Psoas muscle (tissue), 8 donors: ENCODE data around the gene ZNF460. TPM values are rescaled to one million over a fixed set of nuclear protein-coding genes. Genes with fewer than 3 reads are reported as not detected.
"Not testable (repeated sequence)": the region's sequence is repeated elsewhere in the genome, so short reads cannot be mapped to it uniquely, and the experiment has no call there.

ENCODE experiments used
- ATAC-seq, 4 donors: fragments of 200-7000 bp; cut with Tn5 transposase; one replicate each; pipeline ENCODE4 v1.9.1; 2020; ENCODE audit warnings: moderate library complexity in 3 of 4, mild to moderate bottlenecking in 2 of 4
- DNase-seq, 2 donors: peaks; one replicate each; pipeline ENCODE4 v3.0.0-alpha.2; 2020
- H3K27ac ChIP-seq: fragments of 200-600 bp; one replicate; pipeline ENCODE4 v1.8.0; 2022
- H3K27me3 ChIP-seq, 3 donors: fragments of 200-600 bp in 1 of 3; one replicate each; pipeline versions ENCODE4 v1.6.1 to v1.8.0; 2013 to 2022; ENCODE audit warnings: low read length in 2 of 3, mild to moderate bottlenecking in 2 of 3, moderate library complexity in 1 of 3; ENCODE audit not compliant: insufficient read depth in 3 of 3
- H3K36me3 ChIP-seq, 2 donors: fragments of 200-600 bp in 1 of 2; one replicate each; pipeline versions ENCODE4 v1.6.1 to v1.8.0; 2013 to 2022; ENCODE audit warnings: low read depth in 1 of 2, mild to moderate bottlenecking in 1 of 2, moderate library complexity in 1 of 2; ENCODE audit not compliant: insufficient read depth in 1 of 2
- H3K4me1 ChIP-seq: fragments of 200-600 bp; one replicate; pipeline ENCODE4 v1.8.0; 2022
- H3K4me3 ChIP-seq: fragments of 200-600 bp; one replicate; pipeline ENCODE4 v1.8.0; 2022; ENCODE audit warnings: mild to moderate bottlenecking
- H3K9me3 ChIP-seq: fragments of 200-600 bp; one replicate; pipeline ENCODE4 v1.8.0; 2022
- CTCF ChIP-seq: fragments of 200-600 bp; IDR thresholded peaks from one replicate; pipeline ENCODE4 v1.8.0; 2022; ENCODE audit warnings: antibody characterized with exemption
- WGBS, 3 donors: extraction: QIAGEN DNeasy Blood & Tissue Kit; methylation state at CpG; one replicate each; pipeline versions ENCODE4 v1.1.6 to v1.1.7; 2013; 5-methylcytosine and 5-hydroxymethylcytosine counted together
- intact Hi-C, 2 donors: fragments of 100-400 bp; cut with DNase I; formaldehyde crosslinking; loops; one replicate each; pipeline versions ENCODE4 v1.11.0 to v1.14.2; 2022
- polyA plus RNA-seq, 3 donors: library from polyadenylated mRNA; stranded (reverse); fragments of 200-250 nt; gene quantifications; one replicate each; pipeline ENCODE4 v1.2.3, GENCODE V29; 2013
- total RNA-seq, 4 donors: library from RNA; stranded (reverse); fragmentation: NEBNext Ultra II Directional in 2 of 4; extraction: Animal tissue kit (Norgen Biotek cat#: 25700) in 2 of 4; gene quantifications; one replicate each; pipeline versions ENCODE4 v1.2.1 to v1.2.4, GENCODE V29; 2021 to 2023
- donor health status: healthy with polysubstance abuse.
- donor health status: DM: no; HTN: no; CAD: no; lungs with moderate emphysema.
- donor health status: Bipolar disorder and iron deficiency.
- donor health status: healthy.
- donor health status: DM: yes; HTN: yes; CAD: no.
- donor health status: DM: no; HTN: no; CAD: no.
- donor health status: DM: no; HTN: no; CAD: no.
- donor health status: DM: yes; HTN: yes; CAD: no.

The ZNF460 gene
- total and polyA plus RNA-seq, 7 donors, result 1.0 to 54.0 (median 30.1) TPM

- TF ChIP-seq CTCF, result no peak
- ATAC-seq (no peak), DNase-seq (no peak)
- no peak overlapping the region for H3K27ac ChIP-seq
- WGBS, 3 donors, result 91 to 97% (median 94%) methylated on average over 5 of the region's 5 CpGs
- intact Hi-C loops, result loop anchor here in 1 of 2 donors (10.0 kb wide), 1 partner anchor 80 kb away; the partner anchor contains the start of gene ZNF543
- H3K4me1 ChIP-seq, result peaks cover 17% of the 10 kb centered on the region
- peaks cover 11 to 78% of the 10 kb centered on the region in 2 donors for H3K36me3 ChIP-seq
- H3K27me3 ChIP-seq, result no peaks in the 10 kb centered on the region
- H3K4me3 ChIP-seq, result no peak overlapping the region
- no peaks in the 10 kb centered on the region for H3K9me3 ChIP-seq
Measured at GRCh38 chr19:57245066-57245465, 35.2 kb upstream of the ZNF460 start.

DNA sequence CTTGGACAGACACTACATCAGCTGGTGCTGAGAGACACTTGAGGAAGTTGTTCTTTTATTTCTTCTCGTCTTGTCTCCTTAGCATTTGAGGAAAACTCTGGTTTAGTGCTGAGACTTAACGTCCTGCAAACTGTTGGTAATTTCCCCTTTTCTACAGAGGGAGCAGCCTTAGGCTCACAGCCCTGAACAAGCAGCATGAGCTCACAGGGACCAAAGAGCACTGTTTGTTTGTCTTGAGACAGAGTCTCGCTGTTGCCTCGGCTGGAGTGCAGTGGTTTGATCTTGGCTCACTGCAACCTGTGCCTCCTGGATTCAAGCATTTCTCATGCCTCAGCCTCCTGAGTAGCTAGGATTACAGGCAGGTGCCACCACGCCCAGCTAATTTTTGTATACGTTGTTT lies 34.3 kb upstream of the ZNF460 start:
- no peak for ATAC-seq
- intact Hi-C loops, result loop anchor here in 1 of 2 donors (10.0 kb wide), 1 partner anchor 79 kb away; the partner anchor contains the start of gene ZNF543
- H3K36me3 ChIP-seq, result peaks cover 11 to 87% of the 10 kb centered on the region in 2 donors
- H3K27ac ChIP-seq, result no peak overlapping the region
- no peak for DNase-seq
- no peak for TF ChIP-seq CTCF
- H3K4me3 ChIP-seq, result no peak overlapping the region
- peaks cover 17% of the 10 kb centered on the region for H3K4me1 ChIP-seq
- 83 to 89% (median 87%) methylated on average over 6 of the region's 6 CpGs for WGBS, 3 donors
- no peaks in the 10 kb centered on the region for H3K9me3 ChIP-seq
- no peaks in the 10 kb centered on the region for H3K27me3 ChIP-seq

- 81 to 97% (median 89%) methylated on average over 6 of the region's 6 CpGs for WGBS, 3 donors
- no peak for ATAC-seq
- Histone ChIP-seq H3K4me3 (no peak overlapping the region), H3K27ac (no peak overlapping the region), H3K9me3 (no peaks in the 10 kb centered on the region), H3K27me3 (no peaks in the 10 kb centered on the region), H3K4me1 (no peaks in the 10 kb centered on the region), H3K36me3 (peaks cover 18 to 93% of the 10 kb centered on the region in 2 donors)
- intact Hi-C loops, result loop anchor here in 1 of 2 donors (10.0 kb wide), 1 partner anchor 76 kb away; the partner anchor contains the start of gene ZNF543
- TF ChIP-seq CTCF, result no peak
- no peak for DNase-seq
Measured at GRCh38 chr19:57248646-57249045, 31.6 kb upstream of the ZNF460 start.

- intact Hi-C loops, result loop anchor here in 1 of 2 donors (10.0 kb wide), 1 partner anchor 75 kb away; the partner anchor contains the start of gene ZNF543
- Histone ChIP-seq H3K36me3 (peaks cover 18 to 93% of the 10 kb centered on the region in 2 donors), H3K27ac (no peak overlapping the region), H3K4me3 (no peak overlapping the region), H3K9me3 (no peaks in the 10 kb centered on the region), H3K27me3 (no peaks in the 10 kb centered on the region), H3K4me1 (no peaks in the 10 kb centered on the region)
- ATAC-seq, result no peak
- no peak for DNase-seq
- WGBS, 3 donors, result 36 to 90% (median 88%) methylated on average over 1 of the region's 1 CpG
- no peak for TF ChIP-seq CTCF
Measured at GRCh38 chr19:57249329-57249728, 31.0 kb upstream of the ZNF460 start.

- H3K27ac ChIP-seq, H3K9me3 ChIP-seq, DNase-seq, H3K27me3 ChIP-seq, intact Hi-C loops, H3K4me1 ChIP-seq, H3K4me3 ChIP-seq, ATAC-seq: not testable (repeated sequence)
- WGBS, 3 donors, result 95 to 97% (median 95%) methylated on average over 11 of the region's 11 CpGs
- peaks cover 13 to 69% of the 10 kb centered on the region in 2 donors for H3K36me3 ChIP-seq
Measured at GRCh38 chr19:57253767-57254166, 26.5 kb upstream of the ZNF460 start.
